ENCODE data around the gene FNDC3B. TPM values are rescaled to one million over a fixed set of nuclear protein-coding genes. Genes with fewer than 3 reads are reported as not detected.
A peak's percentile ranks its signal among the peaks of the same experiment; 100 is the strongest.
"Not testable (repeated sequence)": the region's sequence is repeated elsewhere in the genome, so short reads cannot be mapped to it uniquely, and the experiment has no call there.

Gene FNDC3B
- total RNA-seq, 1 donor from 2014 or later: 160 TPM

DNA sequence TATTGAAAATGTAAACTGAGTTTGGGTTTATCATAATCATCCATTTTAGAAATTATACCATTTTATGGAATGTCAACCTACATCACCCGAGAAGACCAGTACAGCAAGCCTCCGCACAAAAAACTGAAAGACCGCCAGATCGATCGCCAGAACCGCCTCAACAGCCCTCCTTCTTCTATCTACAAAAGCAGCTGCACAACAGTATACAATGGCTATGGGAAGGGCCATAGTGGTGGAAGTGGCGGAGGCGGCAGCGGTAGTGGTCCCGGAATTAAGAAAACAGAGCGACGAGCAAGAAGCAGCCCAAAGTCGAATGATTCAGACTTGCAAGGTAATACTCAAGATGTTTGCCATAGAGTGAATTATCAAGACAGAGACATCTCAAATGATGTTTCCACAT is 211.8 kb downstream of the FNDC3B start:
- Histone ChIP-seq H3K9me3 (no peaks in the 10 kb centered on the region), H3K27me3 (no peaks in the 10 kb centered on the region), H3K36me3 (peaks cover 61% of the 10 kb centered on the region), H3K27ac (no peak overlapping the region), H3K4me3 (no peak overlapping the region), H3K4me1 (peaks cover 13% of the 10 kb centered on the region)
- DNase-seq: no peak
- TF ChIP-seq, protein P1, sequence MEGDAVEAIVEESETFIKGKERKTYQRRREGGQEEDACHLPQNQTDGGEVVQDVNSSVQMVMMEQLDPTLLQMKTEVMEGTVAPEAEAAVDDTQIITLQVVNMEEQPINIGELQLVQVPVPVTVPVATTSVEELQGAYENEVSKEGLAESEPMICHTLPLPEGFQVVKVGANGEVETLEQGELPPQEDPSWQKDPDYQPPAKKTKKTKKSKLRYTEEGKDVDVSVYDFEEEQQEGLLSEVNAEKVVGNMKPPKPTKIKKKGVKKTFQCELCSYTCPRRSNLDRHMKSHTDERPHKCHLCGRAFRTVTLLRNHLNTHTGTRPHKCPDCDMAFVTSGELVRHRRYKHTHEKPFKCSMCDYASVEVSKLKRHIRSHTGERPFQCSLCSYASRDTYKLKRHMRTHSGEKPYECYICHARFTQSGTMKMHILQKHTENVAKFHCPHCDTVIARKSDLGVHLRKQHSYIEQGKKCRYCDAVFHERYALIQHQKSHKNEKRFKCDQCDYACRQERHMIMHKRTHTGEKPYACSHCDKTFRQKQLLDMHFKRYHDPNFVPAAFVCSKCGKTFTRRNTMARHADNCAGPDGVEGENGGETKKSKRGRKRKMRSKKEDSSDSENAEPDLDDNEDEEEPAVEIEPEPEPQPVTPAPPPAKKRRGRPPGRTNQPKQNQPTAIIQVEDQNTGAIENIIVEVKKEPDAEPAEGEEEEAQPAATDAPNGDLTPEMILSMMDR (IDR thresholded peaks at IDR 0.05): no peak
- no peak for ATAC-seq
- intact Hi-C loops (cut with DNase I): no loop called here

DNA sequence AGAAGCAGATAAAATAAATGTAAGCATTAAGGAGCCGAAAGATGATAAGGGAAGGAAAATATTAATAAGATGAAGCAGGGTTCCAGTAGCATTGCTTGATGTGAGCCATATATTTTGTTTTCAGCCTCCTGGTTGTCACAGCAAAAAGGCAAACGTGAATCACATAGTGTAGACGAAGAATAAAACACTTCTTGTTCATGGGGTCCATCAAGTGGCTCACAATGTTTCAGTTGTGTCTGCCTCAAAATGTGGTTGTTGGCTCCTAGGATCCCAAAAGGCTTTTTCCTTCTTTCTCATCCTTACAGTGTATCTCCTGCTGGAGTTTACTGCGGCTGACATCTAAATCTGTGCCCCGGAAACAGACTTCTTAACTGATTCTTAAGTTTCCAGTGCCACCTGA is 213.8 kb downstream of the FNDC3B start:
- H3K4me1 ChIP-seq: peaks cover 22% of the 10 kb centered on the region
- ATAC-seq (no peak), DNase-seq (no peak)
- H3K27ac ChIP-seq: no peak overlapping the region
- no peaks in the 10 kb centered on the region for H3K9me3 ChIP-seq
- no peak overlapping the region for H3K4me3 ChIP-seq
- intact Hi-C loops (cut with DNase I): no loop called here
- H3K27me3 ChIP-seq: no peaks in the 10 kb centered on the region
- TF ChIP-seq, protein P1 (IDR thresholded peaks at IDR 0.05): no peak
- peaks cover 59% of the 10 kb centered on the region for H3K36me3 ChIP-seq

DNA sequence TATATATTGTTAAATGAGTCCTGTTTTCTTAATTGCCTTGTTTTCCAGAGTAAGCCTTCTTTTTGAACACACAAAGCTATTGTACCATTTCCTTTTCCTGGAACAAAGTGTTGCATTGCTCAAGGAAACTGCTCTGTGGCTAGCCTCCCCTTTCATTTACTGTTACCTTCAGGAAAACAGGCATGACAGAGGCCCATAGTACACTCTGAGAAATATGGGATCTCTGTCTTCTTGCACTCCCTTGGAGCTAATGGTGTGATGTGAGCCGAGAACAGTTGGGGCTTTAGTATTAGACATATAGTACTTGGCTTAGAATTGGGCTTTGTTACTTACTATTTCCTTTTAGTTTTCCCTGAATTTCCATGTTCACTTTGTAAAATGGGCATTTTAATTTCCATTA is 215.2 kb downstream of the FNDC3B start:
- Histone ChIP-seq H3K36me3 (peaks cover 51% of the 10 kb centered on the region), H3K4me3 (no peak overlapping the region), H3K9me3 (no peaks in the 10 kb centered on the region), H3K27me3 (no peaks in the 10 kb centered on the region), H3K27ac (no peak overlapping the region), H3K4me1 (peaks cover 25% of the 10 kb centered on the region)
- DNase-seq (no peak), ATAC-seq (no peak)
- TF ChIP-seq, protein P1 (IDR thresholded peaks at IDR 0.05): no peak
- intact Hi-C loops (cut with DNase I): no loop called here

DNA sequence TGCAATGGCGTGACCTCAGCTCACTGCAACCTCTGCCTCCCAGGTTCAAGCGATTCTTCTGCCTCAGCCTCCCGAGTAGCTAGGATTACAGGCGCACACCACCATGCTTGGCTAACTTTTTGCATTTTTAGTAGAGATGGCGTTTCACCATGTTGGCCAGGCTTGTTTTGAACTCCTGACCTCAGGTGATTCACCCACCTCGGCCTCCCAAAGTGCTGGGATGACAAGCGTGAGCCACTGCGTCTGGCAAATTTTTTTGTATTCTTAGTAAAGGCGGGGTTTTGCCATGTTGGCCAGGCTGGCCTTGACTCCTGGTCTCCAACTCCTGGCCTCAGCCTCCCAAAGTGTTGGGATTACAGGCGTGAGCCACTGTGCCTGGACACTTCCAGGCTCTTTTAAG is 215.9 kb downstream of the FNDC3B start:
- intact Hi-C loops (cut with DNase I); DNase-seq; H3K9me3 ChIP-seq; H3K4me3 ChIP-seq; ATAC-seq; H3K27me3 ChIP-seq: not testable (repeated sequence)
- H3K27ac ChIP-seq: peak overlapping the region; percentile 49
- H3K36me3 ChIP-seq: peaks cover 51% of the 10 kb centered on the region
- peaks cover 31% of the 10 kb centered on the region for H3K4me1 ChIP-seq

DNA sequence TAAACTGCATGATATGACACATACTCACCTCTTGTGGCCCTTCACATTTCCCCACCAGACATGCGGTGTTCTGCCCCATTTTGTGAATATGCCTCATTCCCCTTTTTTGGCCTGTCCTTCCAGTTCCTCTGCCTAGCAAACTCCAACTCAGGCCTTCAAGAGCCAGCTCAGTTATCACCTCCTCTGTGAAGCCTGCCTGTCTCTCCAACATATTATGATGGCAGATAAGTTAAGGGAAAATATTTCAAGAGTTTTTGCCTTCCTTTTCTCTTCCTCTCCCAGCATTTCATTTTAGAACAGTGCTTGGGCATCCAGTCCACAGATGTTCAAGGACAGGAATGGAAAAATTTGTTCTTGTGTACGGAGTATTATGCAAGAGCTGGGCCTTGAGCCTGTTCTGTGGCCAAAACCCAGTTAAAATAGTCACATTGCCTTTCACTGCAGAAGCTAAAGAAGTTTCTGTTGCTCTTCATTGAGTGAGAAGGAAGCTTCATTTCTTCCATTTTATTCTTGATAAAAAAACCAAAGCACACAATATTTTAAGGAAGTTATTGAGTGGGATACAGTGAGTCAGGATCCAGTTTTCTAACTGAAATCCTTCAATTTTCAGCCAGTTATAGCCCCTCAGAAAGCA is 216.8 kb downstream of the FNDC3B start:
- Histone ChIP-seq H3K4me1 (peaks cover 40% of the 10 kb centered on the region), H3K36me3 (peaks cover 49% of the 10 kb centered on the region), H3K4me3 (no peak overlapping the region), H3K27ac (peak overlapping the region; percentile 49), H3K9me3 (no peaks in the 10 kb centered on the region), H3K27me3 (no peaks in the 10 kb centered on the region)
- peak; percentile 62 for ATAC-seq
- intact Hi-C loops (cut with DNase I): no loop called here
- no peak for DNase-seq
- TF ChIP-seq, protein P1 (IDR thresholded peaks at IDR 0.05): no peak

DNA sequence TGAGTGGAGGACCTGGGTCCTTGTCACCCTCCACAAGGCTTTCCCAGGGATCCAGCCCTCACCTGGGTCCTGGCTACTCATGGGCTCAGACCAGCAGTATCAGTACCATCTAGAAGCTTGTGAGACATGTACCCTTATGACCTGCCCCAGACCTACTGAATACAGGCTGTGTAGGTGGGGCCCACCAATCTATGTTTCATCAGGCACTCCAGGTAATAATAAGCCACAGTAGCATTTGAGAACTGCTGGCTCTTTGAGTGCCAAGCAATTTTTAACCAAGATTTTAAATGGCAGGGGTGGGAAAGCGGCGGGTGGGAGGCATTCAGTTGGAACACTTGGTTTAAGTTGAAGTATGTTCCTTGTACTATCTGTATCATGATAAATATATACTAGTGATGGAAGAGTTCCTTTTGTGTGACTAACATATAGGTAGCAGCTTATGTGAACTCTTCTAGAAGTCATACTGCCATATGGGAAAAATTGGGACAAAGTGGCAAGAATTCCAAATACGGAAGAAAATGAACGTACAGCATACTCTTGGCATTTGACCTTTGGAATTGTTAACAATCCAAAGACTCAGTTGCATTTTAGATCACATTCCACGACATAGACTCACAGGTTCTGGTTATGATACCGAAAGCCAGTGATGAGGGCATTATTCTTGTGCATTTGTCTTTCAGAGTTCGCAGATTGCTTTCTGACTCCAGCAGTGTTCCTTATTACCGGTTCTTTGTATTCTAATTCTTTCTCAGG is 218.4 kb downstream of the FNDC3B start:
- peaks cover 33% of the 10 kb centered on the region for H3K36me3 ChIP-seq
- H3K4me3 ChIP-seq: no peak overlapping the region
- TF ChIP-seq, protein P1 (IDR thresholded peaks at IDR 0.05): no peak
- H3K27me3 ChIP-seq: no peaks in the 10 kb centered on the region
- peak overlapping the region; percentile 51 for H3K27ac ChIP-seq
- ATAC-seq (no peak), DNase-seq (no peak)
- intact Hi-C loops (cut with DNase I): no loop called here
- H3K9me3 ChIP-seq: no peaks in the 10 kb centered on the region
- peaks cover 50% of the 10 kb centered on the region for H3K4me1 ChIP-seq

Measured in upper lobe of right lung (tissue), 1 donor.